ENCODE measurements around the gene SLC35F1. TPM values are rescaled to one million over a fixed set of nuclear protein-coding genes. Genes with fewer than 3 reads are reported as not detected.
"Not testable (repeated sequence)": the region's sequence is repeated elsewhere in the genome, so short reads cannot be mapped to it uniquely, and the experiment has no call there.

SLC35F1 gene
- polyA plus RNA-seq, 3 donors from 2014 or later, result not detected

- Mint-ChIP-seq H3K27ac (no peak overlapping the region), H3K4me3 (no peak overlapping the region), H3K4me1 (no peaks in the 10 kb centered on the region), H3K36me3 (no peaks in the 10 kb centered on the region), H3K27me3 (ENCODE audit: low read depth in 3 of 3) (peaks cover 0 to 4% (median 4%) of the 10 kb centered on the region in 3 donors), H3K9me3 (peaks cover 8 to 21% (median 9%) of the 10 kb centered on the region in 6 donors)
- no peak for DNase-seq
Observed at GRCh38 chr6:117933471-117933870, 26.4 kb downstream of the SLC35F1 start.

- H3K27me3 Mint-ChIP-seq (ENCODE audit: low read depth in 3 of 3), result peaks cover 0 to 3% (median 0%) of the 10 kb centered on the region in 3 donors
- no peaks in the 10 kb centered on the region for H3K4me1 Mint-ChIP-seq
- no peak overlapping the region for H3K27ac Mint-ChIP-seq
- DNase-seq, result no peak
- H3K36me3 Mint-ChIP-seq, result no peaks in the 10 kb centered on the region
- H3K4me3 Mint-ChIP-seq, result no peak overlapping the region
- peaks cover 0 to 1% (median 0%) of the 10 kb centered on the region in 6 donors for H3K9me3 Mint-ChIP-seq
Observed at GRCh38 chr6:117938311-117938995, 31.4 kb downstream of the SLC35F1 start.

- Mint-ChIP-seq H3K9me3 (no peaks in the 10 kb centered on the region), H3K27me3 (ENCODE audit: low read depth in 3 of 3) (no peaks in the 10 kb centered on the region), H3K4me1 (no peaks in the 10 kb centered on the region), H3K27ac (no peak overlapping the region), H3K4me3 (no peak overlapping the region), H3K36me3 (no peaks in the 10 kb centered on the region)
- no peak for DNase-seq
Observed at GRCh38 chr6:117947234-117947633, 40.2 kb downstream of the SLC35F1 start.

GRCh38 chr6:117951783-117952182 lies 44.7 kb downstream of the SLC35F1 start:
- DNase-seq, result no peak
- no peak overlapping the region for H3K4me3 Mint-ChIP-seq
- H3K9me3 Mint-ChIP-seq, result peaks cover 0 to 2% (median 0%) of the 10 kb centered on the region in 6 donors
- H3K36me3 Mint-ChIP-seq, result no peaks in the 10 kb centered on the region
- no peaks in the 10 kb centered on the region for H3K4me1 Mint-ChIP-seq
- H3K27ac Mint-ChIP-seq, result no peak overlapping the region
- H3K27me3 Mint-ChIP-seq (ENCODE audit: low read depth in 3 of 3), result peaks cover 0 to 5% (median 0%) of the 10 kb centered on the region in 3 donors

GRCh38 chr6:117955684-117956256 lies 48.7 kb downstream of the SLC35F1 start:
- Mint-ChIP-seq H3K9me3 (peaks cover 0 to 2% (median 0%) of the 10 kb centered on the region in 6 donors), H3K4me1 (no peaks in the 10 kb centered on the region), H3K27me3 (ENCODE audit: low read depth in 3 of 3) (peaks cover 0 to 5% (median 0%) of the 10 kb centered on the region in 3 donors), H3K4me3 (no peak overlapping the region), H3K36me3 (no peaks in the 10 kb centered on the region), H3K27ac (no peak overlapping the region)
- no peak for DNase-seq

GRCh38 chr6:117956386-117956785 lies 49.3 kb downstream of the SLC35F1 start:
- H3K4me3 Mint-ChIP-seq, result no peak overlapping the region
- H3K9me3 Mint-ChIP-seq, result peaks cover 0 to 2% (median 0%) of the 10 kb centered on the region in 6 donors
- H3K27me3 Mint-ChIP-seq (ENCODE audit: low read depth in 3 of 3), result peaks cover 0 to 5% (median 0%) of the 10 kb centered on the region in 3 donors
- no peaks in the 10 kb centered on the region for H3K4me1 Mint-ChIP-seq
- H3K27ac Mint-ChIP-seq, result no peak overlapping the region
- H3K36me3 Mint-ChIP-seq, result no peaks in the 10 kb centered on the region
- DNase-seq, result no peak

- Mint-ChIP-seq H3K36me3 (no peaks in the 10 kb centered on the region), H3K27me3 (ENCODE audit: low read depth in 3 of 3) (peaks cover 0 to 5% (median 0%) of the 10 kb centered on the region in 3 donors), H3K4me1 (no peaks in the 10 kb centered on the region), H3K27ac (no peak overlapping the region), H3K9me3 (peaks cover 0 to 2% (median 0%) of the 10 kb centered on the region in 6 donors), H3K4me3 (no peak overlapping the region)
- DNase-seq, result no peak
Observed at GRCh38 chr6:117958536-117958935, 51.5 kb downstream of the SLC35F1 start.

GRCh38 chr6:117960877-117961276 lies 53.8 kb downstream of the SLC35F1 start:
- H3K27me3 Mint-ChIP-seq (ENCODE audit: low read depth in 3 of 3), result no peaks in the 10 kb centered on the region
- no peak overlapping the region for H3K4me3 Mint-ChIP-seq
- H3K4me1 Mint-ChIP-seq, result no peaks in the 10 kb centered on the region

GRCh38 chr6:117961301-117961700 lies 54.2 kb downstream of the SLC35F1 start:
- peaks cover 0 to 9% (median 2%) of the 10 kb centered on the region in 6 donors for H3K9me3 Mint-ChIP-seq
- H3K4me1 Mint-ChIP-seq, result no peaks in the 10 kb centered on the region
- H3K27ac Mint-ChIP-seq, result no peak overlapping the region
- no peaks in the 10 kb centered on the region for H3K36me3 Mint-ChIP-seq
- H3K4me3 Mint-ChIP-seq, result no peak overlapping the region
- H3K27me3 Mint-ChIP-seq (ENCODE audit: low read depth in 3 of 3), result peaks cover 0 to 1% (median 0%) of the 10 kb centered on the region in 3 donors
- no peak for DNase-seq

More at GRCh38 chr6:117960877-117961276, 53.8 kb downstream of the SLC35F1 start:
- Mint-ChIP-seq H3K36me3 (no peaks in the 10 kb centered on the region), H3K9me3 (peaks cover 0 to 9% (median 2%) of the 10 kb centered on the region in 6 donors), H3K27ac (no peak overlapping the region)
- DNase-seq, result no peak

- not testable (repeated sequence) for H3K27ac Mint-ChIP-seq; H3K4me3 Mint-ChIP-seq; DNase-seq; H3K36me3 Mint-ChIP-seq; H3K4me1 Mint-ChIP-seq; H3K27me3 Mint-ChIP-seq (ENCODE audit: low read depth in 3 of 3)
- H3K9me3 Mint-ChIP-seq, result peaks cover 0 to 11% (median 4%) of the 10 kb centered on the region in 6 donors
Observed at GRCh38 chr6:117965763-117966162, 58.7 kb downstream of the SLC35F1 start.

GRCh38 chr6:117971637-117972036 lies 64.6 kb downstream of the SLC35F1 start:
- peaks cover 0 to 6% (median 5%) of the 10 kb centered on the region in 3 donors for H3K27me3 Mint-ChIP-seq (ENCODE audit: low read depth in 3 of 3)

GRCh38 chr6:117974914-117975627 lies 68.0 kb downstream of the SLC35F1 start:
- Mint-ChIP-seq H3K4me3 (no peak overlapping the region), H3K27ac (no peak overlapping the region), H3K36me3 (no peaks in the 10 kb centered on the region), H3K4me1 (no peaks in the 10 kb centered on the region), H3K27me3 (ENCODE audit: low read depth in 3 of 3) (peaks cover 2 to 10% (median 6%) of the 10 kb centered on the region in 3 donors), H3K9me3 (peaks cover 0 to 5% (median 0%) of the 10 kb centered on the region in 6 donors)
- DNase-seq, result no peak

More at GRCh38 chr6:117971637-117972036, 64.6 kb downstream of the SLC35F1 start:
- Mint-ChIP-seq H3K36me3 (no peaks in the 10 kb centered on the region), H3K4me1 (no peaks in the 10 kb centered on the region), H3K9me3 (peaks cover 0 to 5% (median 1%) of the 10 kb centered on the region in 6 donors), H3K27ac (no peak overlapping the region), H3K4me3 (no peak overlapping the region)
- no peak for DNase-seq

- peak in 2 of 3 donors; percentile 7 to 23 for DNase-seq
- H3K27ac Mint-ChIP-seq, result no peak overlapping the region
- no peak overlapping the region for H3K4me3 Mint-ChIP-seq
- H3K9me3 Mint-ChIP-seq, result peaks cover 0 to 5% (median 0%) of the 10 kb centered on the region in 6 donors
- H3K4me1 Mint-ChIP-seq, result no peaks in the 10 kb centered on the region
- H3K36me3 Mint-ChIP-seq, result no peaks in the 10 kb centered on the region
- H3K27me3 Mint-ChIP-seq (ENCODE audit: low read depth in 3 of 3), result peaks cover 2 to 10% (median 7%) of the 10 kb centered on the region in 3 donors
Observed at GRCh38 chr6:117976030-117976651, 69.1 kb downstream of the SLC35F1 start.

All from immature natural killer cell (primary cell).